Erythroblast (primary cell): ENCODE results near the gene NAPA.

ENCODE experiments used
- DNase-seq, 2 experiments: peaks; one replicate each; lab custom pipeline; 2025; lab: John Stamatoyannopoulos, UW
- GATA1 ChIP-seq: IDR thresholded peaks from 2 replicates; pipeline ENCODE4 v1.6.1; 2011; ENCODE audit warnings: low read depth, mild to moderate bottlenecking, control low read depth, low read length, moderate library complexity
- POLR2A ChIP-seq: IDR thresholded peaks from 2 replicates; pipeline ENCODE4 v1.6.1; 2011; ENCODE audit warnings: mild to moderate bottlenecking, low read length

The NAPA gene

GRCh38 chr19:47459477-47459876, 55.4 kb downstream of the NAPA start:
- no peak for DNase-seq
- TF ChIP-seq POLR2A (no peak), GATA1 (no peak)

- TF ChIP-seq POLR2A (no peak), GATA1 (no peak)
Measured at GRCh38 chr19:47458672-47459071, 56.2 kb downstream of the NAPA start.

DNA sequence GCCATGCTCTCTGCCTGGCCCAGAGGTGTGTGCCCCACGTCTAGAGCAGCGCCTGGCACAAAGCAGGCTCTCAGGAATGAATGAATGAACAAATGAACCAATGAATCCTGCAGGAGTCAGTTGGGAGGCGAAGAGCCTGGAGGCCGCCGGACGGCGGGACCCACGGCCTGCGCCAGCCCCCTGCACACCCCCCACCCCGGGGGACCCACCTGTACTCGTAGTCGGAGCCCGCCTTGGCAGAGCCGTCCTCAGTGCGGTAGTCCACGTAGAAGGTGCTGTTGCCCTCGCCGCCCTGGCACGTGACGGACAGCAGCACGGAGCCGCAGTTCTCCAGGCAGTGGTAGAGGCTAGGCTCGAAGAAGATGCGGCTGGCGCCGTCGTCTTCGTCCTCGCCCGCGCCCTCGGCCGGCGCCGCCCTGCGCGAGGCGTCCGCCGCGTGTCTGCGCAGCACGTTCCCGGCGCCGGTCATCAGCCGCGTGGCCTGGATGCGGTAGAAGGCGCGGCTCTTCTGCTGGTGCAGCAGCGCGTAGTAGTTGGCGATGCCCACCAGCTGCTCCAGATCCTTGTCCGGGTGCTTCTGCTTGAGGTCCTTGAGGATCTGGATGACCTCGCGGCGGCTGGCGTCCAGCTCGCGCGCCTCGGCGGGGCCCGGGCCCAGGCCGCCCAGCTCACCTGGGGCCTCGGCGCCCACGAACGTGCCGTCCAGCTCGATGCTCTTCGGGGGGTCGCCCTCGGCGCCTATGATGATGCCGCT, 58.0 kb downstream of the NAPA start:
- no peak for TF ChIP-seq POLR2A
- TF ChIP-seq GATA1, result no peak
- no peak for DNase-seq

More at GRCh38 chr19:47458672-47459071, 56.2 kb downstream of the NAPA start:
- no peak for DNase-seq

- no peak for DNase-seq
- TF ChIP-seq GATA1 (no peak), POLR2A (no peak)
Measured at GRCh38 chr19:47450478-47450877, 64.4 kb downstream of the NAPA start.

GRCh38 chr19:47448360-47448727, 66.5 kb downstream of the NAPA start:
- TF ChIP-seq GATA1 (no peak), POLR2A (no peak)
- no peak for DNase-seq

DNA sequence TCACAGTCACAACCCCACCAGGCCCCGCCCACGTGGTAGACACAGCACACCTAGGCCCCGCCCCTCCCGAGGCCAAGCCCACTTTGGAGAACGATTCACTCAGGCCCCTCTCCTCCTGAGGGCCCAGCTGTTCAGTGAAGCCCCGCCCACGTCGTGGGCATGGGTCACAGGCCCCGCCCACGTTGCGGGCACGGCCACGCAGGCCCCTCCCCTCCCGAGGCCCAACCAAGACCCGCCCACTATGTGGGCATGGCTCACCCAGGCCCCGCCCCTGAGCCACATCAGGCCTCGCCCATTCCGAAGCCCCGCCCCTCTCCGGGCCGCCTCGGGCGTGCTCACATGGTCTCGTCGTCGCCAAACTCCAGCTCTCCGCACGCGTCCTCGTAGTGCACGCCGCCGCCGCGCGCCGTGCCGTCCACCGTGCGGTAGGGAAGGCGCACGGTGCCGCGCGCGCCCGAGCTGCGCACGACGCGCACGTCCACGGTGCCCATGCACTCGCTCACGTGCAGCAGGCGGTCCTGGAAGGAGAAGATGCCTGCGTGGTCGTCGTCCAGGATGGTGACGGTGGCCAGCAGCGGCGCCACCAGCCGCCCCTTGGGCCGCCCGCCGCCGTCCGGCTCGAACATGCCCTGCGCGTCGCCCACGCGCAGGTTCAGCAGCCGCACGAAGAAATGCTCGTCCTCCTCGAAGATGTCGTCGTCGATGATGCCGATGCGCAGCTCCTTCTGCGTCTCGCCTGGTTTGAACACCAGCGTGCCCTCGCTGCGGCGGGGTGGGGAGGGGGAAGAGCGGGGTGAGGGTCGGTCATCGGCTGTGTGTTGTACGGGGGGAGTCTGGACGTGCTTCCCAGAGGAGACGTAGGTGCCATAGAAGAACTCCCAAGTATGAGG, 67.1 kb downstream of the NAPA start:
- peak; percentile 87 to 92 for DNase-seq
- no peak for TF ChIP-seq POLR2A
- no peak for TF ChIP-seq GATA1

GRCh38 chr19:47446534-47447469, 68.1 kb downstream of the NAPA start:
- DNase-seq, result peak; percentile 65 to 76
- TF ChIP-seq POLR2A (no peak), GATA1 (no peak)

- DNase-seq, result peak; percentile 16 to 36
Measured at GRCh38 chr19:47445937-47446402, 68.9 kb downstream of the NAPA start.

GRCh38 chr19:47445527-47445926, 69.3 kb downstream of the NAPA start:
- DNase-seq, result no peak
- TF ChIP-seq POLR2A, result no peak
- TF ChIP-seq GATA1, result no peak

More at GRCh38 chr19:47445937-47446402, 68.9 kb downstream of the NAPA start:
- TF ChIP-seq GATA1 (no peak), POLR2A (no peak)

- TF ChIP-seq POLR2A (no peak), GATA1 (no peak)
- DNase-seq, result peak in 1 of 2 experiments; percentile 14
Measured at GRCh38 chr19:47444388-47444821, 70.5 kb downstream of the NAPA start.

GRCh38 chr19:47443331-47443730, 71.5 kb downstream of the NAPA start:
- no peak for DNase-seq
- TF ChIP-seq POLR2A (no peak), GATA1 (no peak)

DNA sequence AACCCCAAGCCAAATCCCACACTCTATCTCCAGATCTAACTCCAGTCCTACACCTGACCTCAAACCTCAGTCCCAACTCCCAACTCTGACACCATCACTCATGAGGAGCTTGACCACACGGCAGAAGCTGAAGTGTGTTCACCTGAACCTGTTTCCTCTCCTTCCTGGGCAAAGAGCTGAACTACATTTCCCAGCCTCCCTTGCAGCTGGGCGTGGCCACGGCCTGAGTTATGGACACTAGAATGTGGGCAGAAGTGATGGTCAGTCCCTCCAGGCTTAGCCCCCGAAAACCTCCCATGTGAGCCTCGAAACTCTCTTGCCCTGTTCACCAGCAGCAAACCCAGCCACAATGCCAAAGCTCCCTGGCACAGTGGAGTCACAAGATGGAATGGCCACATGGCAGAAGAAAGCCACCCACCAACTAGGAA, 76.1 kb downstream of the NAPA start:
- TF ChIP-seq GATA1, result no peak
- TF ChIP-seq POLR2A, result no peak
- DNase-seq, result no peak
